IMR-90 (cell line): ENCODE results near the gene TMEM106A. TPM values are rescaled to one million over a fixed set of nuclear protein-coding genes. Genes with fewer than 3 reads are reported as not detected.

Experiments used
- ATAC-seq: fragments of 200-7000 bp; cut with Tn5 transposase; 2 replicates; pipeline ENCODE4 v1.9.1; 2020; ENCODE audit warnings: low read depth, mild to moderate bottlenecking, moderate library complexity
- BruUV-seq: library from RNA; stranded (reverse); fragments of 400-500 nt; replicated peaks from 2 replicates; lab custom pipeline; 2021; lab: Mats Ljungman, UMichigan
- CTCF ChIA-PET: fragments of 300-600 bp; formaldehyde crosslinking; extraction: SDS; loops from one replicate; lab custom pipeline; 2021; ENCODE audit warnings: antibody characterized with exemption; lab: Yijun Ruan, JAX
- POLR2A ChIA-PET: fragments of 300-600 bp; sonication (Branson Sonifier 250); formaldehyde crosslinking; loops from one replicate; lab custom pipeline; 2022; ENCODE audit warnings: antibody characterized with exemption; ENCODE audit not compliant: unreplicated experiment; lab: Charles Lee
- DNase-seq: peaks from one replicate; pipeline ENCODE4 v3.0.0; 2013
- H2AFZ ChIP-seq: replicated peaks from 2 replicates; pipeline ENCODE3; 2013; ENCODE audit warnings: low read length, mild to moderate bottlenecking; ENCODE audit not compliant: poor library complexity
- H2AK5ac ChIP-seq: 2 replicates; pipeline ENCODE4 v1.6.1; 2013; ENCODE audit warnings: low read depth, low read length, inconsistent platforms
- H2AK9ac ChIP-seq: replicated peaks from 2 replicates; pipeline ENCODE3; 2013; ENCODE audit warnings: mild to moderate bottlenecking, low read depth, low read length, moderate library complexity; ENCODE audit not compliant: poor library complexity
- H2BK120ac ChIP-seq: 2 replicates; pipeline ENCODE4 v1.6.1; 2013; ENCODE audit warnings: low read depth, low read length, inconsistent platforms
- H2BK15ac ChIP-seq: 3 replicates; pipeline ENCODE4 v1.6.1; 2013; ENCODE audit warnings: low read depth, low read length, inconsistent platforms
- H2BK20ac ChIP-seq: 2 replicates; pipeline ENCODE4 v1.6.1; 2013; ENCODE audit warnings: low read depth, mild to moderate bottlenecking, inconsistent platforms, low read length, moderate library complexity
- H2BK5ac ChIP-seq: 2 replicates; pipeline ENCODE4 v1.6.1; 2013; ENCODE audit warnings: mild to moderate bottlenecking, low read depth, low read length, inconsistent platforms; ENCODE audit not compliant: poor library complexity, severe bottlenecking
- H3K14ac ChIP-seq: replicated peaks from 2 replicates; pipeline ENCODE4 v1.6.1; 2013; ENCODE audit warnings: low read depth, low read length, inconsistent platforms
- H3K18ac ChIP-seq: 2 replicates; pipeline ENCODE4 v1.6.1; 2013; ENCODE audit warnings: low read depth, low read length, control low read depth
- H3K23ac ChIP-seq: 2 replicates; pipeline ENCODE4 v1.6.1; 2013; ENCODE audit warnings: low read depth, low read length, inconsistent platforms
- H3K27ac ChIP-seq: 2 replicates; pipeline ENCODE4 v1.5.1; 2013; ENCODE audit warnings: mild to moderate bottlenecking, control low read depth, low read length; ENCODE audit not compliant: insufficient read depth
- H3K27me3 ChIP-seq: 2 replicates; pipeline ENCODE4 v1.6.1; 2013; ENCODE audit warnings: low read length; ENCODE audit not compliant: control insufficient read depth, insufficient read depth
- H3K36me3 ChIP-seq: 2 replicates; pipeline ENCODE4 v1.6.1; 2013; ENCODE audit warnings: low read length, mixed read lengths; ENCODE audit not compliant: control insufficient read depth, insufficient read depth
- H3K4ac ChIP-seq: 2 replicates; pipeline ENCODE4 v1.6.1; 2013; ENCODE audit warnings: low read depth, low read length, inconsistent platforms
- H3K4me1 ChIP-seq: 2 replicates; pipeline ENCODE4 v1.6.1; 2013; ENCODE audit warnings: low read length, mixed read lengths; ENCODE audit not compliant: control insufficient read depth, insufficient read depth
- H3K4me2 ChIP-seq: 2 replicates; pipeline ENCODE4 v1.6.1; 2013; ENCODE audit warnings: low read depth, mild to moderate bottlenecking, control low read depth, low read length, moderate library complexity
- H3K4me3 ChIP-seq: 2 replicates; pipeline ENCODE4 v1.5.1; 2013; ENCODE audit warnings: low read depth, mild to moderate bottlenecking, control low read depth, low read length, moderate library complexity; ENCODE audit not compliant: insufficient read depth
- H3K56ac ChIP-seq: 2 replicates; pipeline ENCODE4 v1.6.1; 2013; ENCODE audit warnings: low read length, inconsistent platforms; ENCODE audit not compliant: insufficient read depth; ENCODE audit errors: extremely low read depth
- H3K79me1 ChIP-seq, 2 experiments: 2 replicates each; pipeline ENCODE4 v1.6.1; 2013; ENCODE audit warnings: low read length in 2 of 2, inconsistent platforms in 1 of 2, low read depth in 1 of 2
- H3K9ac ChIP-seq: 2 replicates; pipeline ENCODE4 v1.6.1; 2013; ENCODE audit warnings: low read depth, low read length, control low read depth
- H3K9me1 ChIP-seq: 2 replicates; pipeline ENCODE4 v1.6.1; 2013; ENCODE audit warnings: low read length, inconsistent platforms; ENCODE audit not compliant: insufficient read depth
- H3K9me3 ChIP-seq: 2 replicates; pipeline ENCODE4 v1.6.1; 2013; ENCODE audit warnings: low read length; ENCODE audit not compliant: control insufficient read depth, insufficient read depth
- H4K20me1 ChIP-seq: 2 replicates; pipeline ENCODE4 v1.6.1; 2013; ENCODE audit warnings: low read length, inconsistent platforms; ENCODE audit not compliant: insufficient read depth
- H4K5ac ChIP-seq: 2 replicates; pipeline ENCODE4 v1.6.1; 2013; ENCODE audit warnings: mild to moderate bottlenecking, low read depth, low read length, control low read depth
- H4K8ac ChIP-seq, 2 experiments: 2 replicates each; pipeline ENCODE4 v1.6.1; 2013; ENCODE audit warnings: low read depth in 2 of 2, low read length in 2 of 2, control low read depth in 1 of 2, inconsistent platforms in 1 of 2
- H4K91ac ChIP-seq: 2 replicates; pipeline ENCODE4 v1.6.1; 2013; ENCODE audit warnings: low read depth, low read length, inconsistent platforms; ENCODE audit not compliant: insufficient read depth
- BHLHE40 ChIP-seq: fragments of 150-350 bp; IDR thresholded peaks from 2 replicates; pipeline ENCODE4 v1.6.1; 2016; ENCODE audit warnings: mild to moderate bottlenecking, low read depth, low read length
- CEBPB ChIP-seq: IDR thresholded peaks from 2 replicates; pipeline ENCODE4 v1.6.1; 2012; ENCODE audit warnings: low read depth, low read length, improper control_type of control experiment
- CHD1 ChIP-seq: IDR thresholded peaks from 2 replicates; pipeline ENCODE4 v1.6.1; 2012; ENCODE audit warnings: low read depth, low read length, improper control_type of control experiment
- CTCF ChIP-seq: conservative IDR thresholded peaks from 2 replicates; pipeline ENCODE4 v1.5.1; 2012; ENCODE audit warnings: mild to moderate bottlenecking, low read depth, low read length, improper control_type of control experiment
- ELK1 ChIP-seq: fragments of 150-350 bp; IDR thresholded peaks from 2 replicates; pipeline ENCODE4 v1.6.1; 2016; ENCODE audit warnings: low read depth, mild to moderate bottlenecking, low read length, moderate library complexity, borderline replicate concordance
- FOS ChIP-seq: fragments of 150-350 bp; IDR thresholded peaks from 2 replicates; pipeline ENCODE4 v1.6.1; 2016; ENCODE audit warnings: low read depth, low read length
- MAFK ChIP-seq: IDR thresholded peaks from 2 replicates; pipeline ENCODE4 v1.6.1; 2012; ENCODE audit warnings: low read depth, low read length, improper control_type of control experiment
- MAZ ChIP-seq: IDR thresholded peaks from 2 replicates; pipeline ENCODE4 v1.6.1; 2012; ENCODE audit warnings: low read depth, mild to moderate bottlenecking, low read length, improper control_type of control experiment, moderate library complexity, borderline replicate concordance
- MXI1 ChIP-seq: IDR thresholded peaks from 2 replicates; pipeline ENCODE4 v1.6.1; 2012; ENCODE audit warnings: low read depth, mild to moderate bottlenecking, low read length, moderate library complexity, borderline replicate concordance
- NFE2L2 ChIP-seq: fragments of 150-350 bp; IDR thresholded peaks from 2 replicates; pipeline ENCODE4 v1.6.1; 2016; ENCODE audit warnings: low read depth, mild to moderate bottlenecking, low read length
- POLR2A ChIP-seq: IDR thresholded peaks from 2 replicates; pipeline ENCODE4 v1.6.1; 2012; ENCODE audit warnings: mild to moderate bottlenecking, low read depth, low read length
- RAD21 ChIP-seq: IDR thresholded peaks from 2 replicates; pipeline ENCODE4 v1.6.1; 2012; ENCODE audit warnings: low read length, improper control_type of control experiment
- RCOR1 ChIP-seq: IDR thresholded peaks from 2 replicates; pipeline ENCODE4 v1.6.1; 2012; ENCODE audit warnings: mild to moderate bottlenecking, low read length, improper control_type of control experiment; ENCODE audit not compliant: insufficient replicate concordance
- RFX5 ChIP-seq: IDR thresholded peaks from 2 replicates; pipeline ENCODE4 v1.8.0; 2012; ENCODE audit warnings: low read depth, mild to moderate bottlenecking, low read length, moderate library complexity
- SMC3 ChIP-seq: fragments of 150-350 bp; IDR thresholded peaks from 2 replicates; pipeline ENCODE4 v1.6.1; 2016; ENCODE audit warnings: low read depth, mild to moderate bottlenecking, antibody characterized with exemption, low read length, moderate library complexity
- WGBS, 2 experiments: methylation state at CpG; one replicate each; pipeline versions ENCODE4 v1.1.5 to v1.1.7; 2013; ENCODE audit warnings: missing lambda C conversion rate in 2 of 2; ENCODE audit not compliant: insufficient read length in 1 of 2; ENCODE audit errors: extremely low coverage in 2 of 2; 5-methylcytosine and 5-hydroxymethylcytosine counted together
- dilution Hi-C: fragments of 300-500 bp; cut with HindIII; formaldehyde crosslinking; loops from one replicate; pipeline ENCODE4 v1.14.3; 2018; ENCODE audit warnings: low sequenced_read_pairs; ENCODE audit not compliant: unreplicated experiment
- in situ Hi-C: fragments of 300-500 bp; cut with MboI; formaldehyde crosslinking; loops from 3 replicates; pipeline ENCODE4 v1.14.3; 2019; ENCODE audit warnings: low sequenced_read_pairs, inconsistent platforms, mixed read lengths
- intact Hi-C: fragments of 100-400 bp; cut with micrococcal nuclease; formaldehyde crosslinking; loops from 2 replicates; pipeline ENCODE4 v1.10.0; 2022
- polyA plus RNA-seq, 3 experiments: library from polyadenylated mRNA; depleted of rRNA; stranded (reverse); fragments of >200 nt; gene quantifications; 2 replicates each; pipeline ENCODE4 v1.2.3, GENCODE V29; 2012; ENCODE audit warnings: low replicate concordance in 1 of 3
- total RNA-seq: library from RNA; depleted of rRNA; stranded (reverse); fragments of >200 nt; gene quantifications from 2 replicates; pipeline ENCODE4 v1.2.3, GENCODE V29; 2012
- TF ChIP-seq, protein P1 (sequence below): fragments of 150-350 bp; IDR thresholded peaks from 2 replicates; pipeline ENCODE4 v1.6.1; 2017; ENCODE audit warnings: mild to moderate bottlenecking, antibody characterized with exemption, low read length, low read depth

The TMEM106A gene
- total and polyA plus RNA-seq, 2 of the 4 experiments (the other 2 are of a cell fraction) = 2.2 to 7.5 TPM

DNA sequence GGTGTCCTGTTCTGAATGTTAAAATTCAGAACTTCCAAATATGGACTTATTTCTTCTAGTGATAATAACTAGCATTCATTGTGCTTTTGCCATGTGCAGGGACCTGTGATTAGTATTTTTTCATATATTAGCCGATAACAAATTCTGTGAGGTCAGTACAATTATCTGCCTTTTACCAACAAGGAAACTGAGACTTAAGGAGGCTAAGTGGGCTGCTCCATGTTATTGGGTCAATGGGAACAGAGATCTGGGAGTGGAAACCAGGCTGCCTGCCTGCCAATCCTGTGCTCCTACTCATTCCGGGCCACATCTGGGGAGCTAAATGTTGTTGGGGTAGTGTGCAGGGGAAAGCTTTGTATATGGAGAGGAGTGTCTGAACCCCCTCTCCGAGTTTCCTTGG lies 3.7 kb downstream of the TMEM106A start:
- Histone ChIP-seq H3K79me1 (peaks cover 18 to 46% of the 10 kb centered on the region in 2 experiments), H3K4me3 (no peak overlapping the region), H3K9me1 (peaks cover 22% of the 10 kb centered on the region), H3K4me2 (no peak overlapping the region), H4K5ac (no peak overlapping the region), H2AFZ (no peak overlapping the region), H4K20me1 (no peaks in the 10 kb centered on the region), H3K9ac (no peak overlapping the region), H2BK20ac (no peak overlapping the region), H4K91ac (no peak overlapping the region), H3K4ac (no peak overlapping the region), H2BK5ac (no peak overlapping the region), H2AK9ac (no peak overlapping the region), H2BK120ac (no peak overlapping the region), H3K18ac (no peak overlapping the region), H3K9me3 (no peaks in the 10 kb centered on the region), H3K14ac (no peak overlapping the region), H3K36me3 (peaks cover 37% of the 10 kb centered on the region), H2BK15ac (no peak overlapping the region), H3K4me1 (peaks cover 16% of the 10 kb centered on the region), H3K23ac (no peak overlapping the region), H3K56ac (no peak overlapping the region), H3K27ac (no peak overlapping the region), H2AK5ac (no peak overlapping the region), H4K8ac (no peak overlapping the region), H3K27me3 (no peaks in the 10 kb centered on the region)
- dilution Hi-C loops = no loop called here
- DNase-seq (no peak), ATAC-seq (no peak)
- ChIA-PET CTCF (interaction anchor here (0.6 kb wide), 1 partner anchor 17 kb away, joined by 3 read pairs; no protein-coding TSS in a partner anchor), POLR2A (no interaction called here)
- BruUV-seq = no TSS peak
- intact Hi-C loops = loop anchor here (10.0 kb wide), 1 partner anchor 299 kb away; no protein-coding TSS in a partner anchor
- in situ Hi-C loops = loop anchor here (25.0 kb wide), 1 partner anchor 97 kb away; no protein-coding TSS in a partner anchor
- no CpG with 5 or more reads among the region's 3 CpGs for WGBS, 2 experiments
- TF ChIP-seq RAD21 = no peak
- TF ChIP-seq NFE2L2 = no peak
- no peak for TF ChIP-seq SMC3
- no peak for TF ChIP-seq POLR2A
- no peak for TF ChIP-seq CHD1
- TF ChIP-seq, protein P1, sequence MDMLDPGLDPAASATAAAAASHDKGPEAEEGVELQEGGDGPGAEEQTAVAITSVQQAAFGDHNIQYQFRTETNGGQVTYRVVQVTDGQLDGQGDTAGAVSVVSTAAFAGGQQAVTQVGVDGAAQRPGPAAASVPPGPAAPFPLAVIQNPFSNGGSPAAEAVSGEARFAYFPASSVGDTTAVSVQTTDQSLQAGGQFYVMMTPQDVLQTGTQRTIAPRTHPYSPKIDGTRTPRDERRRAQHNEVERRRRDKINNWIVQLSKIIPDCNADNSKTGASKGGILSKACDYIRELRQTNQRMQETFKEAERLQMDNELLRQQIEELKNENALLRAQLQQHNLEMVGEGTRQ = no peak
- no peak for TF ChIP-seq MAZ
- TF ChIP-seq BHLHE40 = no peak
- no peak for TF ChIP-seq RFX5
- no peak for TF ChIP-seq CEBPB
- no peak for TF ChIP-seq RCOR1
- TF ChIP-seq ELK1 = no peak
- TF ChIP-seq CTCF = no peak
- no peak for TF ChIP-seq FOS
- TF ChIP-seq MAFK = no peak
- no peak for TF ChIP-seq MXI1
